Caki2 (cell line): ENCODE measurements around the gene OR2W3. TPM values are rescaled to one million over a fixed set of nuclear protein-coding genes. Genes with fewer than 3 reads are reported as not detected.
"Not testable (repeated sequence)": the region's sequence is repeated elsewhere in the genome, so short reads cannot be mapped to it uniquely, and the experiment has no call there.

ENCODE experiments used
- DNase-seq: peaks from one replicate; pipeline ENCODE4 v3.0.0-alpha.2; 2015; ENCODE audit warnings: low read depth
- in situ Hi-C: cut with HindIII; loops from 2 replicates; pipeline ENCODE4 v1.10.0; 2016; ENCODE audit warnings: low sequenced_read_pairs, low pct_unique_long_range_greater_than_20kb, mixed read lengths
- total RNA-seq: library from RNA; depleted of rRNA; stranded (reverse); fragments of >200 nt; shearing (Covaris generic); gene quantifications from 2 replicates; pipeline ENCODE4 v1.2.3, GENCODE V29; 2014; ENCODE audit warnings: low replicate concordance; rRNA removed

Gene OR2W3
- total RNA-seq, 1 experiment from 2014 or later, result not detected

GRCh38 chr1:247908766-247909165 lies 13.4 kb downstream of the OR2W3 start:
- DNase-seq, result no peak
- in situ Hi-C loops, result no loop called here

GRCh38 chr1:247913786-247914185 lies 18.4 kb downstream of the OR2W3 start:
- in situ Hi-C loops, result no loop called here
- DNase-seq, result no peak

- in situ Hi-C loops, result no loop called here
- no peak for DNase-seq
Observed at GRCh38 chr1:247914941-247915662, 19.7 kb downstream of the OR2W3 start.

GRCh38 chr1:247919952-247920351 lies 24.6 kb downstream of the OR2W3 start, which contains the start of gene OR2T8:
Gene OR2T8 (plus strand): TSS chr1:247920252. CDS start chr1:247921018, 766 bp downstream.
- DNase-seq, result no peak
- in situ Hi-C loops, result no loop called here

- in situ Hi-C loops, result no loop called here
- DNase-seq, result no peak
Observed at GRCh38 chr1:247923941-247924340, 28.6 kb downstream of the OR2W3 start.

- DNase-seq, result no peak
- in situ Hi-C loops, result no loop called here
Observed at GRCh38 chr1:247924868-247925267, 29.5 kb downstream of the OR2W3 start, which contains the start of gene OR2AJ1. Gene OR2AJ1 (plus strand): TSS chr1:247924889. CDS start chr1:247933769, 8,880 bp downstream.

GRCh38 chr1:247933989-247934388 lies 38.6 kb downstream of the OR2W3 start:
- no peak for DNase-seq
- in situ Hi-C loops, result no loop called here

GRCh38 chr1:247935781-247936180 lies 40.4 kb downstream of the OR2W3 start:
- DNase-seq, result no peak
- in situ Hi-C loops, result no loop called here

GRCh38 chr1:247936415-247936814 lies 41.0 kb downstream of the OR2W3 start:
- DNase-seq, result no peak
- in situ Hi-C loops, result no loop called here

- in situ Hi-C loops, DNase-seq: not testable (repeated sequence)
Observed at GRCh38 chr1:247936965-247937734, 41.8 kb downstream of the OR2W3 start.

GRCh38 chr1:247942624-247943023 lies 47.2 kb downstream of the OR2W3 start:
- no peak for DNase-seq
- in situ Hi-C loops, result no loop called here

Other genes with a start within 250 kb of the OR2W3 start
- gene OR13G1, start 215.8 kb upstream of the OR2W3 start, total RNA-seq, result not detected in 2 replicates
- not detected in 2 replicates for gene OR6F1, start 178.9 kb upstream of the OR2W3 start, total RNA-seq
- not detected in 2 replicates for gene OR14K1, start 157.0 kb upstream of the OR2W3 start, total RNA-seq
- not detected in 2 replicates for gene OR14A2, start 147.4 kb upstream of the OR2W3 start, total RNA-seq
- not detected in 2 replicates for gene OR1C1, start 135.0 kb upstream of the OR2W3 start, total RNA-seq
- not detected in 2 replicates for gene OR14A16, start 71.5 kb upstream of the OR2W3 start, total RNA-seq
- not detected in 2 replicates for gene OR11L1, start 53.7 kb upstream of the OR2W3 start, total RNA-seq
- not detected in 2 replicates for gene TRIM58, start 38.4 kb upstream of the OR2W3 start, total RNA-seq
- not detected in 2 replicates for gene OR2T8, start 24.7 kb downstream of the OR2W3 start, total RNA-seq
- not detected in 2 replicates for gene OR2AJ1, start 29.3 kb downstream of the OR2W3 start, total RNA-seq
- gene OR2L8, start 53.3 kb downstream of the OR2W3 start, total RNA-seq, result not detected in 2 replicates
- not detected in 2 replicates for gene OR2AK2, start 69.6 kb downstream of the OR2W3 start, total RNA-seq
- not detected in 2 replicates for gene OR2L5, start 118.1 kb downstream of the OR2W3 start, total RNA-seq
- not detected in 2 replicates for gene OR2L2, start 134.5 kb downstream of the OR2W3 start, total RNA-seq
- gene OR2L3, start 151.2 kb downstream of the OR2W3 start, total RNA-seq, result not detected in 2 replicates
- gene OR2L13, start 199.6 kb downstream of the OR2W3 start, total RNA-seq, result not detected in 2 replicates
- not detected in 2 replicates for gene OR2M5, start 249.6 kb downstream of the OR2W3 start, total RNA-seq